C1 segment of cervical spinal cord (tissue), 14 donors: ENCODE measurements around the gene BCAT1.
"Not testable (repeated sequence)": the region's sequence is repeated elsewhere in the genome, so short reads cannot be mapped to it uniquely, and the experiment has no call there.

ENCODE experiments used
- DNase-seq, 14 donors: peaks; one replicate each; lab custom pipeline; 2025; lab: John Stamatoyannopoulos, UW

Gene BCAT1

DNA sequence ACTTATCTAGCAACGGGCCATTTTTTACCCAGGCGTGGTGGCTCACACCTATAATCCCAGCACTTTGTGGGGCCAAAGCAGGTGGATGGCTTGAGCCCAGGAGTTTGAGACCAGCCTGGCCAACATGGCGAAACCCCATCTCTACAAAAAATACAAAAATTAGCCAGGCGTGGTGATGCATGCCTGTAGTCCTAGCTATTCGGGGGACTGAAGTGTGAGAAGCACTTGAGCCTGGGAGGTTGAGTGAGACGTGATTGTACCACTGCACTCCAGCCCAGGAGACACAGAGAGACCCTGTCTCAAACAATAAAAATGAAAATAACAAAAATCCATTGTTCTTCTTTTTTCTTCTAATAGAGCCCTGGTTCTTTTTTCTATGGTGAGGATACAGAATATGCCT, 7.5 kb upstream of the BCAT1 start:
- not testable (repeated sequence) for DNase-seq

DNA sequence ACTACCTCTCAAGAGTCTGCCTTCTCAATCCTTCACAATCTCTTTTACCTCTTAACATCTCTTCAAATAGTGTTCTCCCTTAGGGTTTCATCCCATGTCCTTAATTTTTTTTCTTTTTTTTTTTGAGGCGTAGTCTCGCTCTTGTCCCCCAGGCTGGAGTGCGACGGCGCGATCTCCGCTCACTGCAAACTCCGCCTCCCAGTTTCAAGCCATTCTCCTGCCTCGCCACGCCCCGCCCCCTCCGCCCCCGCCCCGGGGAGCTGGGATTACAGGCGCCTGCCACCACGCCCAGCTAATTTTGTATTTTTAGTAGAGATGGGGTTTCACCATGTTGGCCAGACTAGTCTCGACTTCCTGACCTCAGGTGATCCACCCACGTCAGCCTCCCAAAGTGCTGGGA, 7.0 kb upstream of the BCAT1 start:
- DNase-seq: no peak

- DNase-seq: no peak
Measured at GRCh38 chr12:24955389-24955788, 6.5 kb upstream of the BCAT1 start.

DNA sequence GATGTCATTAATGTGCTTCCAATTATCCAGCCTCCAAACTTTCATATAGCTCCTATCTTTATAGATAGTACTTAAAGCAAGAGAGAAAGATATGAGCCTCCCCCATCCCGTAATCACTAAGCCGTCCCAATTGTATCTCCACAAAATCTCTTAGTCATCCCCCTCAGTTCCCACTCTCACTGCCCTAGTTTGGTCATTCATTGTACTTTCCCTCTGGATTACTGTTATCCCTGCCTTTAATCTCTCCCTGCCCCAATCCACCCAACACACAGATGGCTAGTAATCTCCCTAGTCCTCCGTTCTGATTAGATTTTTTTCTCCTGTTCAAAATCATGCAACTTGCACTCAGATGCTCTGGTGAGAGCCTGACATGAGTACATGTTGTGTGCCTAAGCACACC, 5.4 kb upstream of the BCAT1 start:
- DNase-seq: no peak

DNA sequence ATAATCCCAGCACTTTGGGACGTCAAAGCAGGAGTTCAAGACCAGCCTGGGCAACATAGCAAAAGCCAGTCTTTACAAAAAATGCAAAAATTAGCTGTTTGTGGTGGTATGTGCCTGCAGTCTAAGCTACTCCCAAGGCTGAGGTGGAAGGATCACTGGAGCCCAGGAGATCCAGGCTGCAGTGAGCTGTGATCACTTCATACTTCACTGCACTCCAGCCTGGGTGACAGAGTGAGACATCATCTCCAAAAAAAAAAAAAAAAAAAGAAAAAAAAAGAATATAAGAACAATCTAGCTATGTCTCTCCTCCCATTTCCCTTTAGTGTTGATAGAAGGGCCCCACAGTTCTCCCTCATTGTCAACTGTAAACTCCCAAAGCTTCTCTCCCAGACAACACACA, 3.5 kb upstream of the BCAT1 start:
- no peak for DNase-seq

GRCh38 chr12:24950231-24950834, 1.4 kb upstream of the BCAT1 start:
- DNase-seq: no peak

- peak in 2 of 14 donors; percentile 28 to 30 for DNase-seq
Measured at GRCh38 chr12:24948420-24948756, 513 bp downstream of the BCAT1 start.

GRCh38 chr12:24947541-24948419, 1.1 kb downstream of the BCAT1 start:
- DNase-seq: no peak

- DNase-seq: no peak
Measured at GRCh38 chr12:24945845-24946244, 3.1 kb downstream of the BCAT1 start.

- DNase-seq: no peak
Measured at GRCh38 chr12:24945039-24945438, 3.9 kb downstream of the BCAT1 start.

- DNase-seq: no peak
Measured at GRCh38 chr12:24944601-24944975, 4.3 kb downstream of the BCAT1 start.

- DNase-seq: no peak
Measured at GRCh38 chr12:24943947-24944600, 4.8 kb downstream of the BCAT1 start.

DNA sequence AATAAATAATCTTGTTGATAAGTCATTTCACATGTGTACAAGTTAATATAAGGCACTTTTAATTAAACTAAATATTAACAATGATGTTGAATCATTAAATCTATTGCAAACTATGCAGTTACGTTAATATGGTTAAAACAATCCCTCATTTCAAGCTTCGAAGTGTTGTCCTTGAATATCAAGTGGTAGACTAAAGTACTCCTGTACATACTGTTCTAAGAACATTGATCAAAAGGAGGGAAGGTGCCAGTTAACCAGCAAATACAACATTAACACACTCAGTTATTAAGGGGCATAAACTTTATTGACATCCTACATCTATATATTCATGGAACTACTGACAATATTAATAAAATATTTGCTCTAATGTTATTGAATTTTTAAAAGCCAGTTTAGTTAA, 8.7 kb downstream of the BCAT1 start:
- DNase-seq: no peak

DNA sequence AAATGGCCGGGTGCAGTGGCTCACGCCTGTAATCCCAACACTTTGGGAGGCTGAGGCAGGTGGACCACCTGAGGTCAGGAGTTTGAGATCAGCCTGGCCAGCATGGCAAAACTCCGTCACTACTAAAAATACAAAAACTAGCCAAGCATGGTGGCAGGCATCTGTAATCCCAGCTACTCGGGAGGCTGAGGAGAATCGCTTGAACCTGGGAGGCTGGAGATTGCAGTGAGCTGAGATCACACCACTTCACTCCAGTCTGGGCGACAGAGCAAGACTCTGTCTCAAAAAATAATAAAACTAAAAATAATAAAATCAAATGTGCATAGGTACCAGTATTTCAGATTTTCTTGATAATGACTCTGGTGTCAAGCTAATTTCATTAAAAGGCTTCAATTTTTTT, 9.3 kb downstream of the BCAT1 start:
- DNase-seq: not testable (repeated sequence)

- DNase-seq: no peak
Measured at GRCh38 chr12:24938341-24938740, 10.6 kb downstream of the BCAT1 start.

DNA sequence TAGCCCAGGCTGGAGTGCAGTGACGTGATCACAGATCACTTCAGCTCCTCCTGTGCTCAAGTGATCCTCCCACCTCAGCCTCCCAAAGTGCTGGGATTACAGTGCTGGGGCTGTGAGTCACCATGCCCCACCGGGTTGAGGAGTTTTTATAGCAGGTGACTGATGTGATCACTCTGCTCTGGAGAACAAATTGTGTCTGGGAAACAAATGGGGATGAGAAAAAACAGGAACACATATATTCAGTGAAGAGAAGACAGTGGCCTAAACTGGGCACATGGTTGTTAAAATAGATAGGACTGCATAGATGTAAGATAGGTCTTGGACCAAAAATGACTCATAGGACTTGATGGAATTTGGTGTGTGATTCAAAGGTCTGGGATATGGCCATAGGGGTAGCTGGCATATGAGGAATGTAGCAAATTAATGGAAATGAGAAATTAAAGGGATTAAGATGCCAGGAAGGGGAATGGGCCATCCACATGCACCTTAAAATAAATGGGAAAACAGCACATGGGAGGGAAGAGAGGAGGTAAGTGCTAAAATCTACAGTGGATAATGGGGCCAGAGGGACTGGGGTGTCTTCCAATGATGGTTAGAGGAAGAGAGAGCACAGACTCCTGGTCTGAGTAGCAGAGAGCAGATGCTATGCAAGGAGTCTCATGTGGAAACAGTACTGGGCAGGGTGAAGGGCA, 11.2 kb downstream of the BCAT1 start:
- no peak for DNase-seq

DNA sequence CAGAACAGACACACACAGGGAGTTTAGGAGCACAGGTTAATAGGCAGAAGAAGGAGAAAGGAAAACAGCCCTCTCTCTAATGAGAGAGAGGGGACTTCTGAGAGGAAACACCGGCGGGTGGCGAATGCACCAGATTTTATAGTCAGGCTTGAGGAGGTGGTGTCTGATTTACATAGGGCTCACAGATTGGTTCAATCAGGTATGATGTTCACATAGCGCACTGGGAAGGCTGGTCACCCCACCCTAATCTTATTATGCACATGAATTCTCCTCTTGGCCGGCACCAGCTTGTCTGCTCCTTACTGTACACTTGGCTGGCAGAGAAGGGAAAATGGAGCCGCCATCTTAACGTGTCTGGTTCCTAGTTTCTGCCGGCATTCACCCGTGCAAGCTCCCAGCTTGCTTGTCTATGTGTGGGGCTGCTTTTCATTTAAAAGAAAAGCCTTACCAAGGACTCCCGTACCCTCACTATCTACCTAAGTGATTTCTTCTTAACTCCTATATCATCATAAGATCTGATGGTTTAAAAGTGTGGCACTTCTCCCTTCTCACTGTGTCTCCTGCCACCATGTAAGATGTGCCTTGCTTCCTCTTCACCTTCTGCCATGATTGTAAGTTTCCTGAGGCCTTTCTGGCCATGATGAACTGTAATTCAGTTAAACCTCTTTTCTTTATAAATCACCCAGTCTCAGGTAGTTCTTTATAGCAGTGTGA, 15.1 kb downstream of the BCAT1 start:
- DNase-seq: no peak

- peak in 3 of 14 donors; percentile 4 to 15 (median 12) for DNase-seq
Measured at GRCh38 chr12:24931666-24932405, 17.1 kb downstream of the BCAT1 start.

DNA sequence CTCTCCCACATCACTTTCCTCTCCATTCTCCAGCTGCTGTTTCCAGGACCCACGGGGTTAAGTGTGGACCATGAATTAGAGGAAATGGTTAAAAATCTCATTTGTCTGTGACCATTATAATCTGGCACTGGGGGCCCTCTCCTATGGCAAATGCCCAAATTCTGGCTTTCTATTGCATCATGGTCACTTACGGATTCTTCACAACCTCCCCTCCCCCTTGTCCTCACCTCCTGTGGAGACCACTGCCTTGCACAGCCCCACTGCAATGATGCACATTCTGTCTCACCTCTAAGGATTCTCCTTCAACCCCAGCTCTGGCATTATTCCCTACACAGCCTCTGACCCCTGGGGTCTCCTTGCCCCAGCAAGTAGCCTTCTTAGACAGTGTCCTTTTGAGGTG, 18.9 kb downstream of the BCAT1 start:
- no peak for DNase-seq

DNA sequence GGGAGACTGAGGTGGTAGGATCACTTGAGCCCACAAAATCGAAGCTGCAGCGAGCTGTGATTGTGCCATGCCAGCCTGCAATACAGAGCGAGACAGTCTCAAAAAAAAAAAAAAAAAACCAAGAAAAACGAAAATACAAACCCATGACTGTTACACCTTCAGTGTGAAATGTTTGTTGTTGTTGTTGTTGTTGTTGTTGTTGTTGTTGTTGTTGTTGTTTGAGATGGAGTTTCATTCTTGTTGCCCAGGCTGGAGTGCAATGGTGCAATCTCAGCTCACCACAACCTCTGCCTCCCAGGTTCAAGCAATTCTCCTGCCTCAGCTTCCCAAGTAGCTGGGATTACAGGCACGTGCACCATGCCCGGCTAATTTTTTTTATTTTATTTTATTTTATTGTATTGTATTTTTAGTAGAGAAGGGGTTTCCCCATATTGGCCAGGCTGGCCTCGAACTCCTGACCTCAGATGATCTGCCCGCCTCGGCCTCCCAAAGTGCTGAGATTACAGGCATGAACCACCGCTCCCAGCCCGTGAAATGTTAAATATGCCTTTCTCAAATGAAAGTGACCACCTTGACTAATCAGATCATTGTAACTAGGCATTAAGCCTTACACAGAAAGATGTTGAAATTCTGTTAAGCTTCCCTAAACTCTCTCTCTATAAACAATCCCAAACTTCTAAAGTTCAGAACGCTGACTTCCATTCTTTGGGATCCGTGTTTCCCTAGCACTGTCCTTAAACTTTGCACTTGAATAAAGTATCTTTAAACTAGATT, 20.2 kb downstream of the BCAT1 start:
- DNase-seq: not testable (repeated sequence)
